HEK293T (cell line): ENCODE measurements around the gene TTC28.

Source experiments
- ARNT ChIP-seq: fragments of 450-650 bp; IDR thresholded peaks from 2 replicates; pipeline ENCODE4 v1.6.1; 2017; ENCODE audit warnings: mild to moderate bottlenecking
- BHLHE40 ChIP-seq: fragments of 450-650 bp; IDR thresholded peaks from 2 replicates; pipeline ENCODE4 v1.6.1; 2016; ENCODE audit warnings: mild to moderate bottlenecking, moderate library complexity, borderline replicate concordance
- ELF4 ChIP-seq: fragments of 450-650 bp; IDR thresholded peaks from 2 replicates; pipeline ENCODE4 v1.6.1; 2017; ENCODE audit warnings: antibody characterized with exemption
- FOXA1 ChIP-seq: fragments of 450-650 bp; IDR thresholded peaks from 2 replicates; pipeline ENCODE4 v1.6.1; 2016; ENCODE audit warnings: mild to moderate bottlenecking
- FOXK2 ChIP-seq: fragments of 450-650 bp; IDR thresholded peaks from 2 replicates; pipeline ENCODE4 v1.6.1; 2016; ENCODE audit warnings: mild to moderate bottlenecking
- FOXM1 ChIP-seq: fragments of 450-650 bp; IDR thresholded peaks from 2 replicates; pipeline ENCODE4 v1.6.1; 2017; ENCODE audit warnings: mild to moderate bottlenecking, borderline replicate concordance
- HDGF ChIP-seq: fragments of 450-650 bp; IDR thresholded peaks from 2 replicates; pipeline ENCODE4 v1.6.1; 2017; ENCODE audit warnings: antibody characterized with exemption, borderline replicate concordance
- L3MBTL2 ChIP-seq: fragments of 450-650 bp; conservative IDR thresholded peaks from 2 replicates; pipeline ENCODE4 v1.6.1; 2016; ENCODE audit warnings: mild to moderate bottlenecking
- LEF1 ChIP-seq: fragments of 450-650 bp; IDR thresholded peaks from 2 replicates; pipeline ENCODE4 v1.6.1; 2017; ENCODE audit warnings: mild to moderate bottlenecking, borderline replicate concordance
- SP1 ChIP-seq: fragments of 450-650 bp; IDR thresholded peaks from 2 replicates; pipeline ENCODE4 v1.6.1; 2017
- SUZ12 ChIP-seq: fragments of 450-650 bp; IDR thresholded peaks from 2 replicates; pipeline ENCODE4 v1.6.1; 2016; ENCODE audit warnings: mild to moderate bottlenecking
- TARDBP ChIP-seq: fragments of 450-650 bp; IDR thresholded peaks from 2 replicates; pipeline ENCODE4 v1.6.1; 2016
- ZNF384 ChIP-seq: fragments of 450-650 bp; IDR thresholded peaks from 2 replicates; pipeline ENCODE4 v1.6.1; 2016
- TF ChIP-seq, protein P1 (sequence below): fragments of 450-650 bp; IDR thresholded peaks from 2 replicates; pipeline ENCODE4 v1.6.1; 2016

DNA sequence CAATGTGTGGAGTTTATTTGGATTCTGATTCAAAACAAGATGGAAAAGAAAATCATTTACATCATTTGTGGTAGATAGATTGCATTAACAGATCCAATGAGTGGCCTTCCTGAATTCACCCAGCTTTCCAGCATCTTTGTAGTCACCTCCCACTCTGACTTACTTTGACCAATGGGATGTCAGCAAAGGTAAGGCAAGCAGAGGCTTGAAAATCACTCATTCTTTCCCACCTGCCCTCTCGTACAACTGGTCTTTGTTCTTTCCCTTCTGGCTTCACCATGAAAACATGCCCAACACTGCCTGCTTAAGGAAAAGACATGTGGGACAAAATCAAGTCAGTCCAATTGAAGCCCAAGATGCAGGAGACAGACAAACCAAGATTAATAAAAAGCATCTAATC lies 202.1 kb downstream of the TTC28 start:
- no peak for TF ChIP-seq SP1
- TF ChIP-seq ELF4, result no peak
- no peak for TF ChIP-seq FOXA1
- TF ChIP-seq TARDBP, result no peak
- TF ChIP-seq L3MBTL2, result no peak
- no peak for TF ChIP-seq ZNF384
- no peak for TF ChIP-seq HDGF
- TF ChIP-seq BHLHE40, result no peak
- no peak for TF ChIP-seq FOXM1
- no peak for TF ChIP-seq LEF1
- no peak for TF ChIP-seq SUZ12
- no peak for TF ChIP-seq ARNT
- no peak for TF ChIP-seq FOXK2
- TF ChIP-seq, protein P1, sequence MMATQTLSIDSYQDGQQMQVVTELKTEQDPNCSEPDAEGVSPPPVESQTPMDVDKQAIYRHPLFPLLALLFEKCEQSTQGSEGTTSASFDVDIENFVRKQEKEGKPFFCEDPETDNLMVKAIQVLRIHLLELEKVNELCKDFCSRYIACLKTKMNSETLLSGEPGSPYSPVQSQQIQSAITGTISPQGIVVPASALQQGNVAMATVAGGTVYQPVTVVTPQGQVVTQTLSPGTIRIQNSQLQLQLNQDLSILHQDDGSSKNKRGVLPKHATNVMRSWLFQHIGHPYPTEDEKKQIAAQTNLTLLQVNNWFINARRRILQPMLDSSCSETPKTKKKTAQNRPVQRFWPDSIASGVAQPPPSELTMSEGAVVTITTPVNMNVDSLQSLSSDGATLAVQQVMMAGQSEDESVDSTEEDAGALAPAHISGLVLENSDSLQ, result no peak
